H1 (cell line): ENCODE results near the gene DOHH. TPM values are rescaled to one million over a fixed set of nuclear protein-coding genes. Genes with fewer than 3 reads are reported as not detected.
A peak's percentile ranks its signal among the peaks of the same experiment; 100 is the strongest.

Source experiments
- CTCF ChIA-PET: fragments of 300-600 bp; sonication (Branson Sonifier 250); formaldehyde crosslinking; loops from one replicate; lab custom pipeline; 2021; ENCODE audit not compliant: partially characterized antibody; lab: Charles Lee
- POLR2A ChIA-PET: fragments of 300-600 bp; sonication (Branson Sonifier 250); formaldehyde crosslinking; loops from one replicate; lab custom pipeline; 2021; ENCODE audit warnings: inconsistent platforms; ENCODE audit not compliant: partially characterized antibody; lab: Charles Lee
- DNase-seq, 2 experiments: peaks; one replicate each; pipeline versions ENCODE4 v3.0.0 to v3.0.0-alpha.2; 2010 to 2022; ENCODE audit warnings: low spot score in 2 of 2, low read depth in 1 of 2, mixed read lengths in 1 of 2
- FAIRE-seq: peaks from 2 replicates; lab custom pipeline; 2011; peaks lifted over from hg19 to GRCh38; lab: Jason Lieb, UNC
- H2AFZ ChIP-seq: 2 replicates; pipeline ENCODE4 v1.8.1; 2012; ENCODE audit warnings: low read length, inconsistent platforms
- H2AK5ac ChIP-seq: 2 replicates; pipeline ENCODE4 v1.6.1; 2013; ENCODE audit warnings: low read depth, low read length
- H2BK120ac ChIP-seq: replicated peaks from 2 replicates; pipeline ENCODE3; 2013; ENCODE audit warnings: low read depth, low read length, inconsistent platforms
- H2BK12ac ChIP-seq: 2 replicates; pipeline ENCODE4 v1.6.1; 2013; ENCODE audit warnings: low read depth, low read length
- H2BK15ac ChIP-seq: 2 replicates; pipeline ENCODE4 v1.6.1; 2013; ENCODE audit warnings: low read length
- H2BK20ac ChIP-seq: 2 replicates; pipeline ENCODE4 v1.6.1; 2013; ENCODE audit warnings: low read length
- H2BK5ac ChIP-seq: 2 replicates; pipeline ENCODE4 v1.6.1; 2013; ENCODE audit warnings: low read depth, low read length
- H3K14ac ChIP-seq: 2 replicates; pipeline ENCODE4 v1.6.1; 2013; ENCODE audit warnings: inconsistent platforms; ENCODE audit not compliant: insufficient read length
- H3K18ac ChIP-seq: 2 replicates; pipeline ENCODE4 v1.6.1; 2013; ENCODE audit warnings: low read length; ENCODE audit errors: extremely low read depth
- H3K23ac ChIP-seq: 2 replicates; pipeline ENCODE4 v1.6.1; 2013; ENCODE audit warnings: inconsistent platforms; ENCODE audit not compliant: insufficient read length
- H3K23me2 ChIP-seq: 2 replicates; pipeline ENCODE4 v1.6.1; 2013; ENCODE audit warnings: low read depth, low read length
- H3K27ac ChIP-seq: 2 replicates; pipeline ENCODE4 v1.6.1; 2011; ENCODE audit warnings: low read depth, low read length, inconsistent platforms
- H3K27me3 ChIP-seq, 4 experiments: replicated peaks in 1 of 4; 1 replicate in 1 of 4; 2 replicates in 3 of 4; pipeline versions ENCODE4 v1.6.1 to v1.8.1; 2011 to 2013; ENCODE audit warnings: low read length in 3 of 4, mild to moderate bottlenecking in 3 of 4, inconsistent platforms in 2 of 4, mixed read lengths in 2 of 4, moderate library complexity in 1 of 4; ENCODE audit not compliant: control insufficient read depth in 3 of 4, insufficient read depth in 3 of 4; ENCODE audit errors: extremely low read depth in 1 of 4
- H3K36me3 ChIP-seq, 4 experiments: 2 replicates each; pipeline versions ENCODE4 v1.6.1 to v1.8.1; 2011 to 2013; ENCODE audit warnings: mild to moderate bottlenecking in 4 of 4, low read length in 3 of 4, moderate library complexity in 2 of 4, control low read depth in 1 of 4, inconsistent platforms in 1 of 4; ENCODE audit not compliant: insufficient read depth in 4 of 4, control insufficient read depth in 2 of 4
- H3K4ac ChIP-seq: replicated peaks from 2 replicates; pipeline ENCODE3; 2013; ENCODE audit warnings: low read length, low read depth, mixed read lengths, inconsistent platforms; ENCODE audit not compliant: insufficient read length
- H3K4me1 ChIP-seq, 4 experiments: replicated peaks in 1 of 4; 1 replicate in 1 of 4; 2 replicates in 3 of 4; pipeline versions ENCODE4 v1.6.1 to v1.8.1; 2011 to 2013; ENCODE audit warnings: low read length in 3 of 4, inconsistent platforms in 2 of 4, mixed read lengths in 1 of 4; ENCODE audit not compliant: insufficient read depth in 4 of 4, control insufficient read depth in 3 of 4
- H3K4me2 ChIP-seq, 2 experiments: 2 replicates each; pipeline versions ENCODE4 v1.6.1 to v1.8.1; 2011 to 2013; ENCODE audit warnings: low read depth in 2 of 2, low read length in 2 of 2, control low read depth in 1 of 2, inconsistent platforms in 1 of 2, mild to moderate bottlenecking in 1 of 2; ENCODE audit not compliant: insufficient read depth in 1 of 2
- H3K4me3 ChIP-seq, 4 experiments: fragments of 200-600, 300-600 bp in 1 of 4; sonication (generic), shearing (Covaris generic), sonication (Bioruptor Twin) in 1 of 4; 2 replicates each; pipeline versions ENCODE4 v1.5.1 to v1.8.1; 2011 to 2016; ENCODE audit warnings: low read length in 4 of 4, low read depth in 3 of 4, control low read depth in 2 of 4, inconsistent platforms in 2 of 4, mild to moderate bottlenecking in 2 of 4, mixed read lengths in 1 of 4, moderate library complexity in 1 of 4; ENCODE audit not compliant: insufficient read depth in 2 of 4; ENCODE audit errors: extremely low read depth in 1 of 4
- H3K56ac ChIP-seq: replicated peaks from 2 replicates; pipeline ENCODE3; 2013; ENCODE audit warnings: low read depth, mild to moderate bottlenecking, mixed read lengths, low read length, inconsistent platforms; ENCODE audit not compliant: insufficient read length
- H3K79me1 ChIP-seq: 2 replicates; pipeline ENCODE4 v1.6.1; 2013; ENCODE audit warnings: low read depth, low read length, control low read depth
- H3K79me2 ChIP-seq, 2 experiments: 2 replicates each; pipeline versions ENCODE4 v1.6.1 to v1.8.1; 2012 to 2013; ENCODE audit warnings: low read length in 2 of 2, mild to moderate bottlenecking in 2 of 2, inconsistent platforms in 1 of 2; ENCODE audit not compliant: insufficient read depth in 2 of 2, control insufficient read depth in 1 of 2
- H3K9ac ChIP-seq, 4 experiments: replicated peaks in 1 of 4; 1 replicate in 1 of 4; 2 replicates in 3 of 4; pipeline versions ENCODE4 v1.6.1 to v1.8.1; 2011 to 2013; ENCODE audit warnings: low read depth in 3 of 4, low read length in 3 of 4, control low read depth in 2 of 4, mild to moderate bottlenecking in 2 of 4, moderate library complexity in 2 of 4, inconsistent platforms in 1 of 4; ENCODE audit errors: extremely low read depth in 1 of 4
- H3K9me3 ChIP-seq, 2 experiments: 2 replicates each; pipeline versions ENCODE4 v1.6.1 to v1.8.1; 2012 to 2013; ENCODE audit warnings: mild to moderate bottlenecking in 2 of 2, moderate library complexity in 2 of 2, control low read depth in 1 of 2, inconsistent platforms in 1 of 2, low read depth in 1 of 2, low read length in 1 of 2, mixed read lengths in 1 of 2; ENCODE audit not compliant: insufficient read depth in 2 of 2
- H4K20me1 ChIP-seq, 2 experiments: replicated peaks in 1 of 2; 2 replicates each; pipeline versions ENCODE3 to v1.8.1; 2011 to 2013; ENCODE audit warnings: inconsistent platforms in 2 of 2, low read length in 2 of 2, mild to moderate bottlenecking in 1 of 2; ENCODE audit not compliant: insufficient read depth in 2 of 2, control insufficient read depth in 1 of 2
- H4K5ac ChIP-seq: 2 replicates; pipeline ENCODE4 v1.6.1; 2013; ENCODE audit warnings: low read length, low read depth, mixed read lengths, inconsistent platforms; ENCODE audit not compliant: insufficient read length
- H4K8ac ChIP-seq: 2 replicates; pipeline ENCODE4 v1.8.0; 2013; ENCODE audit warnings: mild to moderate bottlenecking, moderate library complexity, low read length, inconsistent platforms; ENCODE audit not compliant: insufficient read depth; ENCODE audit errors: extremely low read depth
- H4K91ac ChIP-seq: replicated peaks from 2 replicates; pipeline ENCODE3; 2013; ENCODE audit warnings: low read length, mixed read lengths, inconsistent platforms; ENCODE audit not compliant: insufficient read length
- ASH2L ChIP-seq: fragments of 200-600, 300-600 bp; sonication (generic); IDR thresholded peaks from one replicate; pipeline ENCODE4 v1.7.1; 2017; ENCODE audit warnings: low read length
- CBX5 ChIP-seq: fragments of 300-800, 300-1000 bp; sonication (generic); IDR thresholded peaks from 2 replicates; pipeline ENCODE4 v1.7.1; 2016; ENCODE audit warnings: antibody characterized with exemption, low read length, low read depth
- CTCF ChIP-seq, 3 experiments: IDR thresholded peaks; 1 replicate in 2 of 3; 2 replicates in 1 of 3; pipeline versions ENCODE4 v1.5.1 to v1.6.1; 2011; ENCODE audit warnings: low read length in 3 of 3, mild to moderate bottlenecking in 3 of 3, inconsistent platforms in 2 of 3, low read depth in 1 of 3, moderate library complexity in 1 of 3; ENCODE audit not compliant: insufficient read depth in 1 of 3; ENCODE audit errors: control extremely low read depth in 1 of 3
- EZH2 ChIP-seq: fragments of 200-600 bp; sonication (generic); IDR thresholded peaks from 2 replicates; pipeline ENCODE4 v1.7.1; 2012; ENCODE audit warnings: low read depth, mild to moderate bottlenecking, moderate library complexity, low read length, inconsistent platforms; ENCODE audit not compliant: severe bottlenecking
- RFX5 ChIP-seq: IDR thresholded peaks from 2 replicates; pipeline ENCODE4 v1.6.1; 2011; ENCODE audit warnings: low read depth, low read length, improper control_type of control experiment, borderline replicate concordance
- RNF2 ChIP-seq: fragments of 200-900, 300-1000 bp; sonication (generic); IDR thresholded peaks from 2 replicates; pipeline ENCODE4 v1.7.1; 2016; ENCODE audit warnings: borderline replicate concordance, low read depth, mild to moderate bottlenecking, antibody characterized with exemption, low read length; ENCODE audit not compliant: poor library complexity, severe bottlenecking; ENCODE audit errors: missing control alignments
- SP4 ChIP-seq: IDR thresholded peaks from 2 replicates; pipeline ENCODE4 v1.6.1; 2012; ENCODE audit warnings: low read length, inconsistent platforms
- SUZ12 ChIP-seq: fragments of 200-600 bp; sonication (generic); IDR thresholded peaks from 2 replicates; pipeline ENCODE4 v1.6.1; 2012; ENCODE audit warnings: mild to moderate bottlenecking, inconsistent platforms, low read length, moderate library complexity, mixed read lengths
- TEAD4 ChIP-seq: IDR thresholded peaks from 2 replicates; pipeline ENCODE4 v1.6.1; 2012; ENCODE audit warnings: low read depth, low read length, inconsistent platforms, mixed read lengths
- WGBS, 2 experiments: shearing (Covaris generic) in 1 of 2; methylation state at CpG; one replicate each; pipeline versions ENCODE4 v1.1.6 to v1.1.7; 2013 to 2015; ENCODE audit warnings: low lambda C conversion rate in 2 of 2, mixed read lengths in 2 of 2, inconsistent platforms in 1 of 2, low coverage in 1 of 2, missing lambda C conversion rate in 1 of 2; ENCODE audit not compliant: insufficient replicate concordance in 2 of 2, insufficient coverage in 1 of 2, insufficient read length in 1 of 2; ENCODE audit errors: extremely low coverage in 1 of 2, missing lambda C conversion rate in 1 of 2; 5-methylcytosine and 5-hydroxymethylcytosine counted together
- polyA plus RNA-seq, 7 experiments: library from polyadenylated mRNA; depleted of rRNA in 3 of 7; stranded (reverse) in 5 of 7; unstranded in 2 of 7; fragments of >200 nt in 5 of 7; fragments of 200-250 nt in 2 of 7; gene quantifications; 1 replicate in 5 of 7; 2 replicates in 1 of 7; 4 replicates in 1 of 7; pipeline versions ENCODE4 v1.2.1 to v1.2.3, GENCODE V29; 2011 to 2013; ENCODE audit warnings: missing spikeins in 2 of 7, mixed read lengths in 2 of 7
- total RNA-seq: library from RNA; stranded (reverse); fragmentation: NEBNext Ultra II Directional; extraction: Animal tissue kit (Norgen Biotek cat#: 25700); gene quantifications from 2 replicates; pipeline ENCODE4 v1.2.1, GENCODE V29; 2021

Gene DOHH
- total and polyA plus RNA-seq, 2 of the 8 experiments (the other 6 are each of a cell fraction or from before 2014, with no cell fraction given), result 7.3 to 17.7 TPM

- Histone ChIP-seq H3K23ac (no peak overlapping the region), H3K4me1 (peaks cover 0 to 16% (median 7%) of the 10 kb centered on the region in 4 experiments; a peak in 6 of 7 replicates), H3K79me2 (no peaks in the 10 kb centered on the region), H3K23me2 (peaks cover 9% of the 10 kb centered on the region; the same call in 1 of the 2 replicates), H3K4ac (no peak overlapping the region), H3K4me2 (peak overlapping the region; percentile 63 to 81), H4K91ac (no peak overlapping the region), H3K79me1 (no peaks in the 10 kb centered on the region), H3K27me3 (peaks cover 26 to 62% (median 57%) of the 10 kb centered on the region in 4 experiments), H3K56ac (no peak overlapping the region), H4K8ac (peak overlapping the region; percentile 68; the same call in 1 of the 2 replicates), H2BK120ac (no peak overlapping the region), H3K14ac (no peak overlapping the region), H2BK20ac (no peak overlapping the region), H2BK5ac (no peak overlapping the region), H2AFZ (no peak overlapping the region), H3K18ac (no peak overlapping the region), H3K9me3 (peaks cover 6 to 8% of the 10 kb centered on the region in 2 experiments; a peak in 3 of 4 replicates), H4K5ac (no peak overlapping the region), H3K27ac (no peak overlapping the region), H4K20me1 (peaks cover 3 to 8% of the 10 kb centered on the region in 2 experiments), H2AK5ac (no peak overlapping the region), H2BK12ac (no peak overlapping the region), H3K4me3 (peak overlapping the region; percentile 23 to 72 (median 32); a peak in 5 of 8 replicates), H3K9ac (no peak overlapping the region), H3K36me3 (no peaks in the 10 kb centered on the region; a peak in 1 of 8 replicates), H2BK15ac (no peak overlapping the region)
- ChIA-PET POLR2A (interaction anchor here (1.6 to 1.9 kb wide), 3 partner anchors 15 to 19 kb away, joined by 3 to 5 read pairs (median 5); no protein-coding TSS in a partner anchor), CTCF (interaction anchor here (0.5 to 1.8 kb wide), 9 partner anchors 9 to 165 kb away, joined by 3 to 9 read pairs (median 3); no protein-coding TSS in a partner anchor)
- 7% methylated on average over 17 of the region's 58 CpGs; no CpG with 5 or more reads in 1 of the 2 experiments for WGBS, 2 experiments
- FAIRE-seq, result no peak
- DNase-seq, result no peak
- TF ChIP-seq CTCF (IDR thresholded peaks at IDR 0.05; ENCODE audit: control extremely low read depth in 1 of 3, insufficient read depth in 1 of 3, low read depth in 1 of 3, low read length in 3 of 3) (no peak), CBX5 (no peak), RFX5 (no peak), SUZ12 (peak; percentile 81), EZH2 (peak; percentile 84), ASH2L (no peak), RNF2 (peak; percentile 30), SP4 (no peak), TEAD4 (no peak)
Observed at GRCh38 chr19:3462991-3463713, 37.3 kb downstream of the DOHH start.
